Stimulated activated CD4-positive, alpha-beta T cell treated with anti-CD3 and anti-CD28 coated beads, Interleukin-1b, Interleukin-23, amount 100 ng/mL, for 1 hour (primary cell): ENCODE data around the gene CLDN16.

Source experiments
- DNase-seq, 2 donors: peaks; one replicate each; pipeline ENCODE4 v3.0.0-alpha.2; 2020; ENCODE audit warnings: low read depth in 2 of 2

The CLDN16 gene

GRCh38 chr3:190387578-190388213 lies at the start of gene CLDN16:
TSS of gene CLDN16 (plus strand) at chr3:190388163. CDS start at chr3:190388330, 167 bp downstream.
- no peak for DNase-seq

- no peak for DNase-seq
These were observed 49.2 kb upstream of the CLDN16 start for GRCh38 chr3:190338717-190339116.

GRCh38 chr3:190339130-190339529 lies 48.8 kb upstream of the CLDN16 start:
- no peak for DNase-seq

GRCh38 chr3:190340071-190340470 lies 47.9 kb upstream of the CLDN16 start:
- no peak for DNase-seq

- DNase-seq, result no peak
These were observed 42.7 kb upstream of the CLDN16 start for GRCh38 chr3:190345027-190345821.

GRCh38 chr3:190345878-190346277 lies 42.1 kb upstream of the CLDN16 start:
- DNase-seq, result no peak

- no peak for DNase-seq
These were observed 41.4 kb upstream of the CLDN16 start for GRCh38 chr3:190346541-190346940.

- no peak for DNase-seq
These were observed 35.0 kb upstream of the CLDN16 start for GRCh38 chr3:190352861-190353457.

- DNase-seq, result no peak
These were observed 31.7 kb upstream of the CLDN16 start for GRCh38 chr3:190356246-190356645.

GRCh38 chr3:190357468-190357867 lies 30.5 kb upstream of the CLDN16 start:
- DNase-seq, result no peak

GRCh38 chr3:190359813-190360212 lies 28.1 kb upstream of the CLDN16 start:
- DNase-seq, result no peak

- DNase-seq, result no peak
These were observed 27.7 kb upstream of the CLDN16 start for GRCh38 chr3:190360228-190360627.

- DNase-seq, result no peak
These were observed 26.2 kb upstream of the CLDN16 start for GRCh38 chr3:190361791-190362190.

- DNase-seq, result no peak
These were observed 25.7 kb upstream of the CLDN16 start for GRCh38 chr3:190362258-190362657.

GRCh38 chr3:190366133-190366532 lies 21.8 kb upstream of the CLDN16 start:
- DNase-seq, result no peak

- DNase-seq, result no peak
These were observed 19.1 kb upstream of the CLDN16 start for GRCh38 chr3:190368881-190369280.

GRCh38 chr3:190369668-190370295 lies 18.2 kb upstream of the CLDN16 start:
- no peak for DNase-seq

GRCh38 chr3:190370369-190370768 lies 17.6 kb upstream of the CLDN16 start:
- no peak for DNase-seq

- no peak for DNase-seq
These were observed 16.8 kb upstream of the CLDN16 start for GRCh38 chr3:190371152-190371551.

GRCh38 chr3:190375246-190375645 lies 12.7 kb upstream of the CLDN16 start:
- no peak for DNase-seq

- DNase-seq, result no peak
These were observed 12.3 kb upstream of the CLDN16 start for GRCh38 chr3:190375671-190376070.

GRCh38 chr3:190378240-190378891 lies 9.6 kb upstream of the CLDN16 start:
- DNase-seq, result no peak
